IMR-90 (cell line): ENCODE results near the gene TCF3.

Experiments used
- BHLHE40 ChIP-seq: fragments of 150-350 bp; IDR thresholded peaks from 2 replicates; pipeline ENCODE4 v1.6.1; 2016; ENCODE audit warnings: mild to moderate bottlenecking, low read depth, low read length
- CEBPB ChIP-seq: IDR thresholded peaks from 2 replicates; pipeline ENCODE4 v1.6.1; 2012; ENCODE audit warnings: low read depth, low read length, improper control_type of control experiment
- CHD1 ChIP-seq: IDR thresholded peaks from 2 replicates; pipeline ENCODE4 v1.6.1; 2012; ENCODE audit warnings: low read depth, low read length, improper control_type of control experiment
- FOS ChIP-seq: fragments of 150-350 bp; IDR thresholded peaks from 2 replicates; pipeline ENCODE4 v1.6.1; 2016; ENCODE audit warnings: low read depth, low read length
- MAFK ChIP-seq: IDR thresholded peaks from 2 replicates; pipeline ENCODE4 v1.6.1; 2012; ENCODE audit warnings: low read depth, low read length, improper control_type of control experiment
- MAZ ChIP-seq: IDR thresholded peaks from 2 replicates; pipeline ENCODE4 v1.6.1; 2012; ENCODE audit warnings: low read depth, mild to moderate bottlenecking, low read length, improper control_type of control experiment, moderate library complexity, borderline replicate concordance
- MXI1 ChIP-seq: IDR thresholded peaks from 2 replicates; pipeline ENCODE4 v1.6.1; 2012; ENCODE audit warnings: low read depth, mild to moderate bottlenecking, low read length, moderate library complexity, borderline replicate concordance
- NFE2L2 ChIP-seq: fragments of 150-350 bp; IDR thresholded peaks from 2 replicates; pipeline ENCODE4 v1.6.1; 2016; ENCODE audit warnings: low read depth, mild to moderate bottlenecking, low read length
- POLR2A ChIP-seq: IDR thresholded peaks from 2 replicates; pipeline ENCODE4 v1.6.1; 2012; ENCODE audit warnings: mild to moderate bottlenecking, low read depth, low read length
- RAD21 ChIP-seq: IDR thresholded peaks from 2 replicates; pipeline ENCODE4 v1.6.1; 2012; ENCODE audit warnings: low read length, improper control_type of control experiment
- RFX5 ChIP-seq: IDR thresholded peaks from 2 replicates; pipeline ENCODE4 v1.8.0; 2012; ENCODE audit warnings: low read depth, mild to moderate bottlenecking, low read length, moderate library complexity
- SMC3 ChIP-seq: fragments of 150-350 bp; IDR thresholded peaks from 2 replicates; pipeline ENCODE4 v1.6.1; 2016; ENCODE audit warnings: low read depth, mild to moderate bottlenecking, antibody characterized with exemption, low read length, moderate library complexity
- USF2 ChIP-seq: fragments of 150-350 bp; IDR thresholded peaks from 2 replicates; pipeline ENCODE4 v1.6.1; 2017; ENCODE audit warnings: mild to moderate bottlenecking, antibody characterized with exemption, low read length, low read depth
- TF ChIP-seq, protein P1 (sequence below): conservative IDR thresholded peaks from 2 replicates; pipeline ENCODE4 v1.5.1; 2012; ENCODE audit warnings: mild to moderate bottlenecking, low read depth, low read length, improper control_type of control experiment

DNA sequence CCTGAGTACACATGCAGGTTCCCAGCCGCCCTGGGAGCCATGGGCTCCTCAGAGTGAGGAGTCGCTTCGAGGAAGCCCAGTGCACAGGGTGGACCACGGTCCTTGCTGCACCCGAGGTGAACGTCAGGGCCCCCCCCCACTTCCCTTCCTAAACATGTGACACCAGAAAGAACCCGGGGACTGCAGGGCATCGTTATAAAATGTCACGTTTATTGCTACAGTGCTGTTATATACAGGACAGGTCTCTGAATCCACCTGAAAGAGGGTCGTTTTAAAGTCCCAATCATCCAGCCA, 43.4 kb downstream of the TCF3 start:
- TF ChIP-seq, protein P1, sequence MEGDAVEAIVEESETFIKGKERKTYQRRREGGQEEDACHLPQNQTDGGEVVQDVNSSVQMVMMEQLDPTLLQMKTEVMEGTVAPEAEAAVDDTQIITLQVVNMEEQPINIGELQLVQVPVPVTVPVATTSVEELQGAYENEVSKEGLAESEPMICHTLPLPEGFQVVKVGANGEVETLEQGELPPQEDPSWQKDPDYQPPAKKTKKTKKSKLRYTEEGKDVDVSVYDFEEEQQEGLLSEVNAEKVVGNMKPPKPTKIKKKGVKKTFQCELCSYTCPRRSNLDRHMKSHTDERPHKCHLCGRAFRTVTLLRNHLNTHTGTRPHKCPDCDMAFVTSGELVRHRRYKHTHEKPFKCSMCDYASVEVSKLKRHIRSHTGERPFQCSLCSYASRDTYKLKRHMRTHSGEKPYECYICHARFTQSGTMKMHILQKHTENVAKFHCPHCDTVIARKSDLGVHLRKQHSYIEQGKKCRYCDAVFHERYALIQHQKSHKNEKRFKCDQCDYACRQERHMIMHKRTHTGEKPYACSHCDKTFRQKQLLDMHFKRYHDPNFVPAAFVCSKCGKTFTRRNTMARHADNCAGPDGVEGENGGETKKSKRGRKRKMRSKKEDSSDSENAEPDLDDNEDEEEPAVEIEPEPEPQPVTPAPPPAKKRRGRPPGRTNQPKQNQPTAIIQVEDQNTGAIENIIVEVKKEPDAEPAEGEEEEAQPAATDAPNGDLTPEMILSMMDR = no peak
- TF ChIP-seq POLR2A (no peak), MXI1 (no peak), MAFK (no peak), BHLHE40 (no peak), RFX5 (no peak), CEBPB (no peak), USF2 (no peak), FOS (no peak), MAZ (no peak), RAD21 (no peak), SMC3 (no peak), NFE2L2 (no peak), CHD1 (no peak)
